ENCODE measurements around the gene PMEPA1. TPM values are rescaled to one million over a fixed set of nuclear protein-coding genes. Genes with fewer than 3 reads are reported as not detected.

The PMEPA1 gene
- total RNA-seq, 4 donors from 2014 or later = 10.4 to 37.8 (median 17.4) TPM

DNA sequence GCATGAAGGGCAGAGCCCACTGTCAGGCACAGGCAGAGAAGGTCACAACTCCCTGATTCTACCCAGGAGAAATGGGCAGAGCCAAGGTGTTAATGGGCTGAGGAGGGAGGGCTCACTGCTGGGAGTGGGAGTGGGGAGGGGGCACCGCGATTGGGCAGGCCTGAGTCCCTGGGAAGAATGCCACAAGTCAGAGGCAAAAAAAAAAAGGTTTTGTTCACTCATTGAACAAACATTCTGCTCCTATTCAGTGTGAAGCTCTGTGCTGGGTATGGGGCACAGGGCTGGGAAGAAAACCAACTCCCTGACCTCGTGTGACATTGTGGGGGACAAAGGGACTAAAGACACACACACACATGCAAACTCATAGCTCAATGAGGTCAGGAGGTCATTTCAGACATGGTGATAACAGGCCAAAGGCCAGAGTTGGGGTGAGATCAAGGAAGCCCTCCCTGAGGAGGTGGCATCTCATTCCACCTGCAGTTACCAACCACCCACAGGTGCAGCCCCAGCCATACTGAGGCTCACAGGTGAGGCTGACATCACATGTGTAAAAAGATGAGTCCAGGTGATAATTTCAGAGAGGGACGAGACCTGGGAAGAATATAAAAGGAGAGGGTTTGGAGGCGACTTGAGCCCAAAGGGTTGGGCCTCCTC, 3.2 kb upstream of the PMEPA1 start:
- intact Hi-C loops (cut with DNase I) = loop anchor here (5.0 kb wide), 1 partner anchor 34 kb away; no protein-coding TSS in a partner anchor
- Histone ChIP-seq H3K4me1 (peaks cover 54 to 79% (median 75%) of the 10 kb centered on the region in 4 donors), H3K4me3 (no peak overlapping the region), H3K27ac (replicated peaks in 1 of 4) (peak overlapping the region; percentile 69 to 91 (median 85)), H3K27me3 (no peaks in the 10 kb centered on the region), H3K36me3 (no peaks in the 10 kb centered on the region), H3K9me3 (no peaks in the 10 kb centered on the region)
- TF ChIP-seq CTCF (IDR thresholded peaks at IDR 0.05) = no peak
- TF ChIP-seq POLR2A (IDR thresholded peaks at IDR 0.05; ENCODE audit: low read depth) = no peak
- no peak for TF ChIP-seq EP300 (IDR thresholded peaks at IDR 0.05)
- TF ChIP-seq POLR2AphosphoS5 (IDR thresholded peaks at IDR 0.05) = no peak
- no peak for DNase-seq (ENCODE audit: extremely low spot score)
- 68% methylated on average over 5 of the region's 5 CpGs for WGBS

GRCh38 chr20:57712341-57712740, 2.5 kb upstream of the PMEPA1 start:
- TF ChIP-seq POLR2AphosphoS5 (IDR thresholded peaks at IDR 0.05) = no peak
- TF ChIP-seq EP300 (IDR thresholded peaks at IDR 0.05) = no peak
- no peak for TF ChIP-seq POLR2A (IDR thresholded peaks at IDR 0.05; ENCODE audit: low read depth)
- no peak for TF ChIP-seq CTCF (IDR thresholded peaks at IDR 0.05)
- Histone ChIP-seq H3K27ac (replicated peaks in 1 of 4) (peak overlapping the region; percentile 69 to 91 (median 85)), H3K36me3 (no peaks in the 10 kb centered on the region), H3K27me3 (no peaks in the 10 kb centered on the region), H3K4me1 (peaks cover 54 to 82% (median 76%) of the 10 kb centered on the region in 4 donors), H3K9me3 (no peaks in the 10 kb centered on the region), H3K4me3 (no peak overlapping the region)
- DNase-seq (ENCODE audit: extremely low spot score) = no peak
- WGBS = 51% methylated on average over 9 of the region's 9 CpGs
- intact Hi-C loops (cut with DNase I) = loop anchor here (5.0 kb wide), 1 partner anchor 35 kb away; no protein-coding TSS in a partner anchor

DNA sequence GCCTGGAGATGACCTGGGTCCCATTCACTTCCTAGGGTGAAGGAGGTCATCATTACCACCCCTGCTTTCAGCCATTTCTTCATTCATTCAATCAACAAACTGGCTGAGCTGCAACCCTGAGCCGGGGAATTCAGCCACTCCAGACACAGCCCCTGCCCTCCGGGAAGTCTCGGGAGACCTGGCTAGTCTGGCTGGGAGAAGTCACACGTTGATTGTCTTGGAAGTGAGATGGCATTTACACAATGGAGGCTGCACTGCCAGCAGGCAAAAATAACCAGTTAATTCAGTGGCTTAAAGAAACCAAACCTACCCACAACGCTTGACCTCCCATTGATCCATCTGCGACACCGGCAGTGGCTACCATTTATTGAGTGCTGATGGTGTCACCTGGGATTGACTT, 2.0 kb upstream of the PMEPA1 start:
- 90% methylated on average over 7 of the region's 7 CpGs for WGBS
- Histone ChIP-seq H3K36me3 (no peaks in the 10 kb centered on the region), H3K9me3 (no peaks in the 10 kb centered on the region), H3K27ac (replicated peaks in 1 of 4) (peak overlapping the region; percentile 80 to 94 (median 90)), H3K27me3 (no peaks in the 10 kb centered on the region), H3K4me3 (no peak overlapping the region), H3K4me1 (peaks cover 54 to 81% (median 79%) of the 10 kb centered on the region in 4 donors)
- no peak for DNase-seq (ENCODE audit: extremely low spot score)
- TF ChIP-seq EP300 (IDR thresholded peaks at IDR 0.05) (no peak), POLR2AphosphoS5 (IDR thresholded peaks at IDR 0.05) (no peak), POLR2A (IDR thresholded peaks at IDR 0.05; ENCODE audit: low read depth) (no peak), CTCF (IDR thresholded peaks at IDR 0.05) (no peak)
- intact Hi-C loops (cut with DNase I) = loop anchor here (5.0 kb wide), 1 partner anchor 35 kb away; no protein-coding TSS in a partner anchor

DNA sequence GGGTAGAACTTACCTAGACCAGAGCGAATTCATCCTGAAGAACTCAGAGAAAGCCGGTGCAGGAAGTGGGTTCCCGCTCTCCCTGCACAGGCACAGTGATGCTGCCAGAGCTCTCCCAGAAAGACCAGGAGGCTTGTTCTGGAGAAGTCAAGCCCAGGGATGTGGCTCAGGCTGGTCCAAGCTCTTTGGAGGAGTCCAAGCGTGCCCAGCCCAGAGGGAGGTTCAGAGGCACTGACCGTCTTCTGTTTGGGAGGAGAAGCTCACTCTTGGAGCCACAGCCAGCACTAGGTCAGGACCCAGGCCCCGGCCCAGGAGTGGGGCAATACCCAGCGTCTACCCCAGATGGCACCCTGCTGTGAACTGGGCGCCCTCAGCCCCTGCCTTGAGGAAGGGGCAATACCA, 1.5 kb upstream of the PMEPA1 start:
- Histone ChIP-seq H3K4me1 (peaks cover 50 to 81% (median 78%) of the 10 kb centered on the region in 4 donors), H3K36me3 (no peaks in the 10 kb centered on the region), H3K27me3 (no peaks in the 10 kb centered on the region), H3K4me3 (peak overlapping the region in 3 of 4 donors; percentile 67 to 82 (median 80)), H3K27ac (replicated peaks in 1 of 4) (peak overlapping the region; percentile 88 to 94 (median 90)), H3K9me3 (no peaks in the 10 kb centered on the region)
- peak in 1 of 2 donors; percentile 20 for TF ChIP-seq POLR2AphosphoS5 (IDR thresholded peaks at IDR 0.05)
- no peak for TF ChIP-seq POLR2A (IDR thresholded peaks at IDR 0.05; ENCODE audit: low read depth)
- no peak for TF ChIP-seq CTCF (IDR thresholded peaks at IDR 0.05)
- no peak for TF ChIP-seq EP300 (IDR thresholded peaks at IDR 0.05)
- intact Hi-C loops (cut with DNase I) = loop anchor here (5.0 kb wide), 1 partner anchor 36 kb away; no protein-coding TSS in a partner anchor
- no peak for DNase-seq (ENCODE audit: extremely low spot score)
- WGBS = 65% methylated on average over 5 of the region's 8 CpGs
